Measurements from ENCODE around the gene NR2F1.

Gene NR2F1

GRCh38 chr5:93603078-93603792, 20.2 kb downstream of the NR2F1 start:
- Histone ChIP-seq H3K27me3 (ENCODE audit: control insufficient read depth in 1 of 2, insufficient read depth in 2 of 2, low read length in 2 of 2) (peaks cover 70 to 85% of the 10 kb centered on the region in 2 donors), H3K9ac (ENCODE audit: low read length) (no peak overlapping the region), H3K36me3 (ENCODE audit: insufficient read depth, low read length) (no peaks in the 10 kb centered on the region), H3K4me3 (ENCODE audit: low read depth in 1 of 2, low read length in 2 of 2) (no peak overlapping the region), H3K9me3 (ENCODE audit: low read length) (no peaks in the 10 kb centered on the region), H3K4me1 (ENCODE audit: insufficient read depth, low read length) (peaks cover 4% of the 10 kb centered on the region), H3K27ac (ENCODE audit: low read depth, low read length) (no peak overlapping the region)

- Histone ChIP-seq H3K36me3 (ENCODE audit: insufficient read depth, low read length) (no peaks in the 10 kb centered on the region), H3K9ac (ENCODE audit: low read length) (no peak overlapping the region), H3K27ac (ENCODE audit: low read depth, low read length) (no peak overlapping the region), H3K27me3 (ENCODE audit: control insufficient read depth in 1 of 2, insufficient read depth in 2 of 2, low read length in 2 of 2) (peaks cover 78 to 88% of the 10 kb centered on the region in 2 donors), H3K4me1 (ENCODE audit: insufficient read depth, low read length) (peaks cover 4% of the 10 kb centered on the region), H3K4me3 (ENCODE audit: low read depth in 1 of 2, low read length in 2 of 2) (peak overlapping the region in 1 of 2 donors; percentile 18), H3K9me3 (ENCODE audit: low read length) (peaks cover 4% of the 10 kb centered on the region)
Observed at GRCh38 chr5:93603793-93604643, 21.0 kb downstream of the NR2F1 start.

GRCh38 chr5:93604644-93605515, 21.9 kb downstream of the NR2F1 start:
- peaks cover 83 to 90% of the 10 kb centered on the region in 2 donors for H3K27me3 ChIP-seq (ENCODE audit: control insufficient read depth in 1 of 2, insufficient read depth in 2 of 2, low read length in 2 of 2)
- peaks cover 4% of the 10 kb centered on the region for H3K4me1 ChIP-seq (ENCODE audit: insufficient read depth, low read length)
- no peak overlapping the region for H3K4me3 ChIP-seq (ENCODE audit: low read depth in 1 of 2, low read length in 2 of 2)
- H3K9ac ChIP-seq (ENCODE audit: low read length) = no peak overlapping the region
- no peak overlapping the region for H3K27ac ChIP-seq (ENCODE audit: low read depth, low read length)
- H3K9me3 ChIP-seq (ENCODE audit: low read length) = peaks cover 11% of the 10 kb centered on the region
- no peaks in the 10 kb centered on the region for H3K36me3 ChIP-seq (ENCODE audit: insufficient read depth, low read length)

- Histone ChIP-seq H3K4me3 (ENCODE audit: low read depth in 1 of 2, low read length in 2 of 2) (no peak overlapping the region), H3K9me3 (ENCODE audit: low read length) (peaks cover 24% of the 10 kb centered on the region), H3K36me3 (ENCODE audit: insufficient read depth, low read length) (no peaks in the 10 kb centered on the region), H3K4me1 (ENCODE audit: insufficient read depth, low read length) (peaks cover 4% of the 10 kb centered on the region), H3K27me3 (ENCODE audit: control insufficient read depth in 1 of 2, insufficient read depth in 2 of 2, low read length in 2 of 2) (peaks cover 90 to 93% of the 10 kb centered on the region in 2 donors), H3K27ac (ENCODE audit: low read depth, low read length) (no peak overlapping the region), H3K9ac (ENCODE audit: low read length) (no peak overlapping the region)
Observed at GRCh38 chr5:93606382-93606752, 23.3 kb downstream of the NR2F1 start.

- peak overlapping the region in 1 of 2 donors; percentile 15 for H3K4me3 ChIP-seq (ENCODE audit: low read depth in 1 of 2, low read length in 2 of 2)
- H3K9ac ChIP-seq (ENCODE audit: low read length) = no peak overlapping the region
- peaks cover 24% of the 10 kb centered on the region for H3K9me3 ChIP-seq (ENCODE audit: low read length)
- H3K36me3 ChIP-seq (ENCODE audit: insufficient read depth, low read length) = no peaks in the 10 kb centered on the region
- H3K27me3 ChIP-seq (ENCODE audit: control insufficient read depth in 1 of 2, insufficient read depth in 2 of 2, low read length in 2 of 2) = peaks cover 90 to 93% of the 10 kb centered on the region in 2 donors
- H3K27ac ChIP-seq (ENCODE audit: low read depth, low read length) = no peak overlapping the region
- H3K4me1 ChIP-seq (ENCODE audit: insufficient read depth, low read length) = peaks cover 4% of the 10 kb centered on the region
Observed at GRCh38 chr5:93607367-93608258, 24.6 kb downstream of the NR2F1 start.

- Histone ChIP-seq H3K4me1 (ENCODE audit: insufficient read depth, low read length) (peaks cover 4% of the 10 kb centered on the region), H3K27me3 (ENCODE audit: control insufficient read depth in 1 of 2, insufficient read depth in 2 of 2, low read length in 2 of 2) (peaks cover 90 to 91% of the 10 kb centered on the region in 2 donors), H3K27ac (ENCODE audit: low read depth, low read length) (no peak overlapping the region)
Observed at GRCh38 chr5:93608855-93609254, 25.8 kb downstream of the NR2F1 start.

GRCh38 chr5:93609762-93610161, 26.7 kb downstream of the NR2F1 start:
- Histone ChIP-seq H3K4me3 (ENCODE audit: low read depth in 1 of 2, low read length in 2 of 2) (no peak overlapping the region), H3K4me1 (ENCODE audit: insufficient read depth, low read length) (peaks cover 4% of the 10 kb centered on the region), H3K9ac (ENCODE audit: low read length) (no peak overlapping the region), H3K27ac (ENCODE audit: low read depth, low read length) (no peak overlapping the region), H3K36me3 (ENCODE audit: insufficient read depth, low read length) (no peaks in the 10 kb centered on the region), H3K27me3 (ENCODE audit: control insufficient read depth in 1 of 2, insufficient read depth in 2 of 2, low read length in 2 of 2) (peaks cover 83 to 93% of the 10 kb centered on the region in 2 donors), H3K9me3 (ENCODE audit: low read length) (peaks cover 24% of the 10 kb centered on the region)

More at GRCh38 chr5:93608855-93609254, 25.8 kb downstream of the NR2F1 start:
- Histone ChIP-seq H3K9me3 (ENCODE audit: low read length) (peaks cover 24% of the 10 kb centered on the region), H3K36me3 (ENCODE audit: insufficient read depth, low read length) (no peaks in the 10 kb centered on the region), H3K9ac (ENCODE audit: low read length) (no peak overlapping the region), H3K4me3 (ENCODE audit: low read depth in 1 of 2, low read length in 2 of 2) (no peak overlapping the region)

- H3K4me3 ChIP-seq (ENCODE audit: low read depth in 1 of 2, low read length in 2 of 2) = no peak overlapping the region
- no peaks in the 10 kb centered on the region for H3K36me3 ChIP-seq (ENCODE audit: insufficient read depth, low read length)
- H3K4me1 ChIP-seq (ENCODE audit: insufficient read depth, low read length) = peaks cover 4% of the 10 kb centered on the region
- peaks cover 24% of the 10 kb centered on the region for H3K9me3 ChIP-seq (ENCODE audit: low read length)
- H3K27me3 ChIP-seq (ENCODE audit: control insufficient read depth in 1 of 2, insufficient read depth in 2 of 2, low read length in 2 of 2) = peaks cover 77 to 84% of the 10 kb centered on the region in 2 donors
- no peak overlapping the region for H3K27ac ChIP-seq (ENCODE audit: low read depth, low read length)
- no peak overlapping the region for H3K9ac ChIP-seq (ENCODE audit: low read length)
Observed at GRCh38 chr5:93610581-93611272, 27.7 kb downstream of the NR2F1 start.

GRCh38 chr5:93611273-93611975, 28.4 kb downstream of the NR2F1 start:
- Histone ChIP-seq H3K27ac (ENCODE audit: low read depth, low read length) (no peak overlapping the region), H3K9me3 (ENCODE audit: low read length) (peaks cover 24% of the 10 kb centered on the region), H3K27me3 (ENCODE audit: control insufficient read depth in 1 of 2, insufficient read depth in 2 of 2, low read length in 2 of 2) (peaks cover 70 to 77% of the 10 kb centered on the region in 2 donors), H3K4me3 (ENCODE audit: low read depth in 1 of 2, low read length in 2 of 2) (no peak overlapping the region), H3K4me1 (ENCODE audit: insufficient read depth, low read length) (peaks cover 4% of the 10 kb centered on the region), H3K9ac (ENCODE audit: low read length) (no peak overlapping the region), H3K36me3 (ENCODE audit: insufficient read depth, low read length) (no peaks in the 10 kb centered on the region)
